ENCODE data around the gene RNF41. TPM values are rescaled to one million over a fixed set of nuclear protein-coding genes. Genes with fewer than 3 reads are reported as not detected.
"Not testable (repeated sequence)": the region's sequence is repeated elsewhere in the genome, so short reads cannot be mapped to it uniquely, and the experiment has no call there.

The RNF41 gene
- total RNA-seq, 2 experiments from 2014 or later: 28.2 to 34.2 TPM

- Mint-ChIP-seq H3K27ac (peak within 1 kb of the TSS; percentile 96), H3K4me3 (peak within 1 kb of the TSS; percentile 94), H3K27me3 (no peaks in the 10 kb centered on the region), H3K36me3 (peaks cover 52% of the 10 kb centered on the region), H3K9me3 (ENCODE audit: low read depth) (no peaks in the 10 kb centered on the region), H3K4me1 (peaks cover 51% of the 10 kb centered on the region)
- CTCF ChIA-PET: interaction anchor here (0.7 to 7.5 kb wide), 7 partner anchors 24 to 420 kb away, joined by 3 to 61 read pairs (median 10); partner anchors contain the start of genes ESYT1, RPL41, SMARCC2 and ZC3H10
- peak; percentile 98 for DNase-seq
- peak; percentile 85 for ATAC-seq
Observed at GRCh38 chr12:56158029-56158925, 63.4 kb downstream of the RNF41 start, which contains the start of gene MYL6. Gene MYL6 (plus strand): TSS chr12:56158359. CDS start chr12:56158402, 43 bp downstream.

GRCh38 chr12:56157201-56158028 lies 64.3 kb downstream of the RNF41 start:
- peak; percentile 40 for ATAC-seq
- H3K4me3 Mint-ChIP-seq: peak overlapping the region; percentile 94
- peaks cover 48% of the 10 kb centered on the region for H3K36me3 Mint-ChIP-seq
- CTCF ChIA-PET: interaction anchor here (1.4 to 7.5 kb wide), 6 partner anchors 29 to 419 kb away, joined by 6 to 61 read pairs (median 18); partner anchors contain the start of genes ESYT1, RPL41, SMARCC2 and ZC3H10
- peak overlapping the region; percentile 96 for H3K27ac Mint-ChIP-seq
- no peaks in the 10 kb centered on the region for H3K27me3 Mint-ChIP-seq
- H3K9me3 Mint-ChIP-seq (ENCODE audit: low read depth): no peaks in the 10 kb centered on the region
- H3K4me1 Mint-ChIP-seq: peaks cover 55% of the 10 kb centered on the region
- DNase-seq: peak; percentile 78

DNA sequence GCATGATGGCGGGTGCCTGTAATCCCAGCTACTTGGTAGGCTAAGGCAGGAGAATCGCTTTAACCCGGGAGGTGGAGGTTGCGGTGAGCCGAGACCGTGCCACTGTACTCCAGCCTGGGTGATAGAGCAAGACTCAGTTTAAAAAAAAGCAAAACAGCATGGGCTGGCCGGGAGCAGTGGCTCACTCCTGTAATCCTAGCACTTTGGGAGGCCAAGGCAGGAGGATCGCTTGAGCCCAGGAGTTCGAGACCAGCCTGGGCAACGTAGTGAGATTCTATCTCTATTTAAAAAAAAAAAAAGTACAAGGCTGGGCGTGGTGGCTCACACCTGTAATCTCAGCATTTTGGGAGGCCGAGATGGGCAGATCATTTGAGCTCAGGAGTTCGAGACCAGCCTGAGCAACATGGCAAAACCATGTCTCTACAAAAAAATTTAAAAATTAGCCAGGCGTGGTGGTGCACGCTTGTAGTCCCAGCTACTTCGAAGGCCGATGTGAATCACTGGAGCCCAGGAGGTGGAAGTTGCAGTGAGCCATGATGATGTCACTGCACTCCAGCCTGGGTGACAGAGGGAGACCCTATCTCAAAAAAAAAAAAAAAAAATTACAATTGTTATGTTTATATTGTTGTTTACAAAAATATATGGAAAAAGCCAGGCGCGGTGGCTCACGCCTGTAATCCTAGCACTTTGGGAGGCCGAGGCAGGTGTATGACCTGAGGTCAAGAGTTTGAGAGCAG lies 65.1 kb downstream of the RNF41 start:
- Mint-ChIP-seq H3K36me3 (peaks cover 41% of the 10 kb centered on the region), H3K27ac (peak overlapping the region; percentile 96), H3K4me1 (peaks cover 52% of the 10 kb centered on the region), H3K4me3 (peak overlapping the region; percentile 94)
- H3K9me3 Mint-ChIP-seq (ENCODE audit: low read depth); DNase-seq; ATAC-seq; H3K27me3 Mint-ChIP-seq: not testable (repeated sequence)
- CTCF ChIA-PET: interaction anchor here (0.7 to 3.3 kb wide), 4 partner anchors 27 to 38 kb away, joined by 3 to 15 read pairs (median 6); partner anchors contain the start of genes ESYT1, SMARCC2 and ZC3H10

DNA sequence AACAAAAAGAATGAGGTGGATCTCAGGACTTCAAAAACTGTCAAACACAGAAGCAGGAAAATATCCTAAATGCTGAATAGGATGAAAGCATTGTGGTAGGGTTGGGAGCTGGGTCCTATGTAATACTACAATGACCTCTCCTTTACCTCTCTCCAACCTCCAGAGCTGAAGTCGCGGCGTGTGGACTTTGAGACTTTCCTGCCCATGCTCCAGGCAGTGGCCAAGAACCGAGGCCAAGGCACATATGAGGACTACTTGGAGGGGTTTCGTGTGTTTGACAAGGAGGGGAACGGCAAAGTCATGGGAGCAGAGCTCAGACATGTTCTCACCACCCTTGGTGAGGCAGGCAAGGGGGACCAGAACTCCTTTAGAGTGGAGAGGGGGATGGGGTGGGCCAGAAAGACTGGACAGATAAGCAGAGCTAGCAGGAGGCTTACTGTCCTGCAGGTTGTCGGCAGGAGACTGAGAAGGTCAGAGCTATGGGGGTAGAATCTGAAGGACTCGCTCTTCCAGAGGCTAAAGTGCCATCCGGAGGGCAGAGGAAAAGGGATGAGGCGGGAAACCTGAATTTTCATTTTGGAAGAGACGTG lies 66.4 kb downstream of the RNF41 start:
- Mint-ChIP-seq H3K36me3 (peaks cover 30% of the 10 kb centered on the region), H3K4me1 (peaks cover 52% of the 10 kb centered on the region), H3K4me3 (no peak overlapping the region), H3K27me3 (no peaks in the 10 kb centered on the region), H3K9me3 (ENCODE audit: low read depth) (no peaks in the 10 kb centered on the region), H3K27ac (peak overlapping the region; percentile 14)
- no peak for ATAC-seq
- DNase-seq: no peak
- CTCF ChIA-PET: interaction anchor here (0.8 to 3.3 kb wide), 7 partner anchors 8 to 37 kb away, joined by 3 to 19 read pairs (median 5); partner anchors contain the start of genes ESYT1, SMARCC2 and ZC3H10

DNA sequence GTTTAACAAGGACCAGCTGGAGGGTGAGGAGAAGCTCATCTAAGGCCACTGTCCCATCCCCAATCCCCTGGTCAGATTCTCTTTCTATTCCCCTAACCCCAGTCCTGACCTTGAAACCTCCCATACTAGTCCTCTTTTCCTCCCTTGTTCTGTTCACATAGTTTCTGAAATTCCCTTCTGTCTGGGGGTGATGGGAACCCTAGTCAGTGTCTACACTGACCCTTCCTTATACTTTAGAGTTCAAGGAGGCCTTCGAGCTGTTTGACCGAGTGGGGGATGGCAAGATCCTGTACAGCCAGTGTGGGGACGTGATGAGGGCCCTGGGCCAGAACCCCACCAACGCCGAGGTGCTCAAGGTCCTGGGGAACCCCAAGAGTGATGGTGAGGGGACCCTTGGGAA lies 66.9 kb downstream of the RNF41 start:
- no peak for ATAC-seq
- no peak overlapping the region for H3K4me3 Mint-ChIP-seq
- peak overlapping the region; percentile 9 for H3K27ac Mint-ChIP-seq
- no peak for DNase-seq
- H3K4me1 Mint-ChIP-seq: peaks cover 50% of the 10 kb centered on the region
- CTCF ChIA-PET: interaction anchor here (0.8 to 3.3 kb wide), 7 partner anchors 8 to 36 kb away, joined by 3 to 19 read pairs (median 5); partner anchors contain the start of genes ESYT1, SMARCC2 and ZC3H10
- no peaks in the 10 kb centered on the region for H3K9me3 Mint-ChIP-seq (ENCODE audit: low read depth)
- H3K36me3 Mint-ChIP-seq: peaks cover 25% of the 10 kb centered on the region
- no peaks in the 10 kb centered on the region for H3K27me3 Mint-ChIP-seq

GRCh38 chr12:56154246-56154771 lies 67.4 kb downstream of the RNF41 start:
- Mint-ChIP-seq H3K27me3 (no peaks in the 10 kb centered on the region), H3K27ac (peak overlapping the region; percentile 45), H3K36me3 (peaks cover 20% of the 10 kb centered on the region), H3K4me3 (no peak overlapping the region), H3K9me3 (ENCODE audit: low read depth) (no peaks in the 10 kb centered on the region), H3K4me1 (peaks cover 47% of the 10 kb centered on the region)
- CTCF ChIA-PET: interaction anchor here (0.8 to 3.3 kb wide), 6 partner anchors 9 to 35 kb away, joined by 3 to 19 read pairs (median 4); partner anchors contain the start of genes ESYT1 and SMARCC2
- DNase-seq (no peak), ATAC-seq (no peak)

GRCh38 chr12:56153678-56154065 lies 68.0 kb downstream of the RNF41 start:
- ATAC-seq (no peak), DNase-seq (no peak)
- Mint-ChIP-seq H3K27me3 (no peaks in the 10 kb centered on the region), H3K36me3 (peaks cover 13% of the 10 kb centered on the region), H3K4me3 (peak overlapping the region; percentile 83), H3K27ac (peak overlapping the region; percentile 100), H3K4me1 (peaks cover 46% of the 10 kb centered on the region), H3K9me3 (ENCODE audit: low read depth) (no peaks in the 10 kb centered on the region)
- CTCF ChIA-PET: interaction anchor here (2.7 kb wide), 1 partner anchor 35 kb away, joined by 19 read pairs; the partner anchor contains the start of gene SMARCC2

DNA sequence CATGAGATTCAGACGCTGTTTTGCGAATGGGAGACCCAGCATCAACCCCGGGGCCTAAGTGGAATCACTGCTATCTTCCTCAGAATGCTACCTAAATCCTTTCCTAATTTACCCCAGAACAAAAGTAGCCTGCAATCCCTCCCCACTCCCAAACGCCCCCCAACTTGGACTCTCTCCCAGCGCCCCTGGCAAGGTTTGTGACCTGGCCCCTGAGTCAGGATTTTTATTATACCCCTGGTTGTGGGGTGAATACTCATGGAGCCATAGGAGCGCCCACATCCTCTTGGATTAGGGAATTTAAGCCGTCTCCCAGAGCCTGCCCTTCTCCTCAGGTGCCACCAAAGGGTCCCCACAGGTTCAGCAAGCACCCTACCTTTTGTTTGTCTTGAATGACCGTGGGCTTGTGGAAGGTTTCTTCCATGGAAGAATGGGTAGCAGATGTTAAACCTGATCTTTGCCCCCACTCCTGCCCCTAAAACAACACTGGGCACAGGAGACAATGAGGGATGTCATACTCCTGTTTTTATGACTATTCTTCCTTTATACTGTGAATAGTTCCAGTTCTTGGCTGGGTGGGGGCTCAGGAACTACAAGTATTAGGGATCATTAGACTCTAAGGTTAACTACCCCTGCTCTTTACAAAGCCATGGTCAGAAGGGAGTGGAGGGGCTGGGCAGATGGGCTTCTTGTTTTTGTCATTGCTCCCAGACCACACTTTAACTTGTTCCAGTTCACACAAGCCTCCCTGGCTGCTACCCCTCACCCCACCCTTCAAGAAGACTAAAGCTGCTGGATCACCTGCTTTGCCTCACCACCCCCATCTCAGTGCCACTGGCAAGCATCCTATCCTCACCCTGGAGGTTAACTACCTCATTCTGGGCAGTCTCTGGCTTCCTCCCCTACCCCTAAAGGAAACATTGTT lies 68.7 kb downstream of the RNF41 start:
- ATAC-seq (no peak), DNase-seq (no peak)
- H3K36me3 Mint-ChIP-seq: peaks cover 9% of the 10 kb centered on the region
- CTCF ChIA-PET: interaction anchor here (2.7 kb wide), 1 partner anchor 36 kb away, joined by 19 read pairs; the partner anchor contains the start of gene SMARCC2
- no peaks in the 10 kb centered on the region for H3K27me3 Mint-ChIP-seq
- peak overlapping the region; percentile 100 for H3K27ac Mint-ChIP-seq
- peaks cover 46% of the 10 kb centered on the region for H3K4me1 Mint-ChIP-seq
- H3K4me3 Mint-ChIP-seq: peak overlapping the region; percentile 83
- H3K9me3 Mint-ChIP-seq (ENCODE audit: low read depth): no peaks in the 10 kb centered on the region

Other genes with a start within 250 kb of the RNF41 start
- 10 to 100 TPM; 46.4 to 55.6 TPM for gene RAB5B, start 247.8 kb downstream of the RNF41 start, total RNA-seq
- gene SUOX, start 224.6 kb downstream of the RNF41 start, total RNA-seq: 10 to 100 TPM in 1 of 2 experiments, 1 to 10 TPM in 1; 2.5 to 14.6 TPM
- 10 to 100 TPM; 15.8 to 44.9 TPM for gene IKZF4, start 200.9 kb downstream of the RNF41 start, total RNA-seq
- gene RPS26, start 180.0 kb downstream of the RNF41 start, total RNA-seq: 10 to 100 TPM; 27.9 to 42.2 TPM
- gene ERBB3, start 141.8 kb downstream of the RNF41 start, total RNA-seq: 1 to 10 TPM in 1 of 2 experiments, under 1 TPM in 1; 0.94 to 1.8 TPM
- gene PA2G4, start 117.4 kb downstream of the RNF41 start, total RNA-seq: 100 to 1,000 TPM; 293 to 364 TPM
- gene RPL41, start 105.3 kb downstream of the RNF41 start, total RNA-seq: 1,000 to 10,000 TPM; 3,748 to 4,271 TPM
- gene ZC3H10, start 103.7 kb downstream of the RNF41 start, total RNA-seq: 10 to 100 TPM; 10.3 to 11.7 TPM
- gene ESYT1, start 93.7 kb downstream of the RNF41 start, total RNA-seq: 100 to 1,000 TPM; 225 to 241 TPM
- gene MYL6B, start 69.3 kb downstream of the RNF41 start, total RNA-seq: 10 to 100 TPM; 67.6 to 85.2 TPM
- 1,000 to 10,000 TPM; 1,307 to 1,412 TPM for gene MYL6, start 63.6 kb downstream of the RNF41 start, total RNA-seq
- gene SMARCC2, start 32.4 kb downstream of the RNF41 start, total RNA-seq: 100 to 1,000 TPM; 147 to 150 TPM
- 10 to 100 TPM; 62.8 to 80.6 TPM for gene NABP2, start 2.4 kb upstream of the RNF41 start, total RNA-seq
- under 1 TPM; 0.87 to 0.96 TPM for gene SLC39A5, start 8.1 kb upstream of the RNF41 start, total RNA-seq
- 10 to 100 TPM; 66.9 to 68.3 TPM for gene ANKRD52, start 36.5 kb upstream of the RNF41 start, total RNA-seq
- 10 to 100 TPM; 16.0 to 17.4 TPM for gene COQ10A, start 45.0 kb upstream of the RNF41 start, total RNA-seq
- gene CS, start 78.4 kb upstream of the RNF41 start, total RNA-seq: 100 to 1,000 TPM; 174 to 242 TPM
- 100 to 1,000 TPM; 110 to 161 TPM for gene CNPY2, start 94.1 kb upstream of the RNF41 start, total RNA-seq
- 10 to 100 TPM; 48.7 to 72.5 TPM for gene PAN2, start 112.1 kb upstream of the RNF41 start, total RNA-seq
- 10 to 100 TPM in 1 of 2 experiments, 1 to 10 TPM in 1; 2.9 to 12.4 TPM for gene IL23A, start 117.0 kb upstream of the RNF41 start, total RNA-seq
- 100 to 1,000 TPM; 178 to 308 TPM for gene STAT2, start 138.2 kb upstream of the RNF41 start, total RNA-seq
- gene APOF, start 140.9 kb upstream of the RNF41 start, total RNA-seq: not detected
- 10 to 100 TPM; 64.1 to 65.8 TPM for gene TIMELESS, start 227.5 kb upstream of the RNF41 start, total RNA-seq
- not detected for gene MIP, start 232.7 kb upstream of the RNF41 start, total RNA-seq
- 1 to 10 TPM; 3.4 to 3.7 TPM for gene SPRYD4, start 246.7 kb upstream of the RNF41 start, total RNA-seq